T-helper 2 cell treated with Interferon-gamma antibody and Interleukin-4, amounts not matched to agents 100 ng/mL and 5 ng/mL, for 36 hours (primary cell): Measurements from ENCODE around the gene KNCN. TPM values are rescaled to one million over a fixed set of nuclear protein-coding genes. Genes with fewer than 3 reads are reported as not detected.

Experiments
- intact Hi-C: fragments of 100-400 bp; cut with micrococcal nuclease; formaldehyde crosslinking; loops from one replicate; pipeline ENCODE4 v1.15.1; 2023
- total RNA-seq: library from RNA; stranded (reverse); gene quantifications from 2 replicates; pipeline ENCODE4 v1.2.3, GENCODE V29; 2022

KNCN gene
- total RNA-seq, 1 donor from 2014 or later = not detected

- intact Hi-C loops = no loop called here
Measured at GRCh38 chr1:46508757-46509156, 42.7 kb downstream of the KNCN start.

DNA sequence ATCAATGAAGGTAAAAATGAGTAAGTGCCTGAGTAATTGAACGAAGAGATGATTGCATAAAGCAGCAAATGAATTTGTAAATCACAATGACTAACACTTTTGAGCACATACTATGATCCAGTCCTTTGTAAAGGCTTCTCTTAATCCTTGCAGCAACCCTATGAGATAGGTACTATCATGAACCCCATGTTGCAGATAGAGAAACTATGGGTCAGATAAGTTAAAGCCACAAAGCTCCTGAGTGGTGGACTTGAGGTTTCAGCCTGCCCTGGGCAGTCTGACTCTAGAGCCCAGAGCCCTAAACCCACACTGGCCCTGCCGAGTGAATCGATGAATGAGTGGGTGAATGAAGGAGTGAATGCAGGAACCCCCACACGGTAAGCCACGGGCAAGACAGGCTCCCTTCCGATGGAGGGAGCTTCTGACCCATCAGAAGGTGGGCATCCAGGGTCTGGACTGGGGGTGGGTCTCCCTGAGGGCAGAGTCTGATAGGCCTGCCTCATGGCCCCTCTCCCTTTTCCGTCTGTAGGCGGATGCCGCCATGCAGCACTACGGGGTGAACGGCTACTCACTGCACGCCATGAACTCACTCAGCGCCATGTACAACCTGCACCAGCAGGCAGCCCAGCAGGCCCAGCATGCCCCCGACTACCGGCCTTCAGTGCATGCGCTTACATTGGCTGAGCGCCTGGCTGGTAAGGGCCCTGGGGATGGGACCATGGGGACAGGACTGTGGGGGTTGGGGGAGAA, 44.8 kb downstream of the KNCN start:
- intact Hi-C loops = no loop called here

GRCh38 chr1:46503421-46503820, 48.0 kb downstream of the KNCN start:
- intact Hi-C loops = no loop called here

- intact Hi-C loops = no loop called here
Measured at GRCh38 chr1:46501528-46501927, 49.9 kb downstream of the KNCN start.

DNA sequence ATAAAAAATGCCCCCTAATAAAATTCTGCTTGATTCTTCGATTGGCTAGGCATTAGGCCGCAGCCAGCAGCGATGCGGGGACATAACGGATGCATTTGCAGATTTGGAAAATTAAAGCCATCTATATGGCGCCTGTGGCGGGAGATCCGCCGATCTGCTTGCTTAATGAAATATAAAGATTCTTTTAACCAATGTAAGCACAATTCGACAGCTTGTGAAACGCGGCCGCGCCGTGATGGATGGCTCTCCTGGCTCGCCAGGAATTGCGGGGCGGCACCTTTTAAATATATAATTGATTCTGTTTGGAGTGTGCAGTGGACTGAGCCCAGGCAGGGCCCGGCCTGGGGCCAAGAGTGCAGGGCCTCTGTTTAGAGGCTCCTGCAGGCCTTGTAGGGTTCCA, 53.8 kb downstream of the KNCN start:
- intact Hi-C loops = no loop called here

DNA sequence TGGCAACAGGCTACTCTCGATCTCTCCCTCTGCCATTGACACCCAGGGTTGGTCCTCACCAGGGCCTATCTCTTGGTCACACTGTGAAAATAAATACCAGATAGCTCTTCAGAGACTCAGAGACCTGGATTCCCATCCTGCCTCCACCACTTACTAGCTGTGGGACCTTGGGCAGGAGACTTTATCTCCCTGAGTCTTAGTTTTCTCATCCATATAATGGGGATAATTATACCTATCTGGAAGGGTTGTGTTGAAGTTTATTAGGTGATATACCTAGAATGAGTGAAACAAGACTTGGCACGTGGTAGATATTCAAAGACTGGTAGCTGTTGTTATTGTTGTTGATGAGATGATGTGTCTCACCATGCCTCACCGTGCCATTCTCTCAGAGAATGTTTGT, 54.4 kb downstream of the KNCN start:
- intact Hi-C loops = no loop called here

DNA sequence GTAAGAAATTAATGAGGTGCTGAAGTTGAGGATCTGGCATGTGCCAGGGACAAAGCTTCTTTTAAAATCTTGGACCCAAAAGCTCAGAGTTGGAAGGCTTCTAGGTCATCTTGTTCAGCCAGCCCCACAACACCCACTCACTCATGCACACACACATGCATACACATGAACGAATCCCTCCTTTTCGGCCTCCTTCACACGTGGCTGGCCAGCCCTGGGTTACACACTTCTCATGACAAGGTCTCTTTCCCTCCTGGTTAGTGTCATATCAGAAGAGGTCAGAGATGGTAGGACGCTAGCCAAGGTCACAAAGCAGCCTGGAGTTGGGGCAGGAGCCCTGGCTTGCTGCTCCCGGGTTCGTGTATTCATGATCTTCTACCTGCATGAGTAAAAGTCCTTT, 54.9 kb downstream of the KNCN start:
- intact Hi-C loops = no loop called here

DNA sequence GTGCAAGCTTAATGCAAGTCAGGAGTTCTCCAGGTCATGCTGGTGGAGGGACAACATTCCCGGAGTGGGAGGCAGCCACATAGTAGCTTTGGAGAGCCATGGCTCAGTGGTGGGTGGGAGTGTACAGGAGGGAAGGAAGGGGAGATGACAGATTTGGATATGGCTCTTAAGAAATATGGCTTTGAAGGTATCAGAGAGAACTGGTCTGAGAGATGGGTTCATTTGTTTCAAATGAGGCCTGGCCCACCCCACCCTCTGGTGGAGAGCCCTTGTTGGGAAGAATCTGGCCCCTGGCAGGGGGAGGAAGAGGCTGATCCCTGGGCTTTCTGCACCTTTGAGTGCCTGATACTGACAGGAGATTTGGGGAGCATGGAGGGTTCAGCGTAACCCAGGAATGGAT, 55.7 kb downstream of the KNCN start:
- intact Hi-C loops = no loop called here

Other genes starting within 250 kb of the KNCN start
- gene LRRC41, start 248.0 kb downstream of the KNCN start, total RNA-seq = 46.2 and 47.0 TPM in 2 replicates
- 271 and 283 TPM in 2 replicates for gene UQCRH, start 247.9 kb downstream of the KNCN start, total RNA-seq
- gene NSUN4, start 210.8 kb downstream of the KNCN start, total RNA-seq = 22.6 and 24.2 TPM in 2 replicates
- 2.9 and 5.1 TPM in 2 replicates for gene FAAH, start 157.3 kb downstream of the KNCN start, total RNA-seq
- 0.05 TPM in 1 of 2 replicates, not detected in the other for gene DMBX1, start 61.8 kb downstream of the KNCN start, total RNA-seq
- gene MKNK1, start 52.6 kb upstream of the KNCN start, total RNA-seq = 71.7 and 75.4 TPM in 2 replicates
- 18.9 and 19.3 TPM in 2 replicates for gene MOB3C, start 65.2 kb upstream of the KNCN start, total RNA-seq
- gene ATPAF1, start 116.7 kb upstream of the KNCN start, total RNA-seq = 50.7 and 52.0 TPM in 2 replicates
- gene TEX38, start 120.2 kb upstream of the KNCN start, total RNA-seq = not detected in 2 replicates
- 88.3 and 90.2 TPM in 2 replicates for gene EFCAB14, start 167.5 kb upstream of the KNCN start, total RNA-seq
- not detected in 2 replicates for gene CYP4B1, start 247.4 kb upstream of the KNCN start, total RNA-seq